Activated naive CD4-positive, alpha-beta T cell treated with anti-CD3 and anti-CD28 coated beads for 36 hours (primary cell): ENCODE results near the gene SSH3. TPM values are rescaled to one million over a fixed set of nuclear protein-coding genes. Genes with fewer than 3 reads are reported as not detected.

Source experiments
- CTCF ChIA-PET: fragments of 350-600 bp; sonication (Branson Sonifier 250); formaldehyde crosslinking; loops from one replicate; lab custom pipeline; 2021; ENCODE audit warnings: antibody characterized with exemption; lab: Charles Lee
- DNase-seq: peaks from one replicate; pipeline ENCODE4 v3.0.0-alpha.2; 2020
- H3K27ac Mint-ChIP-seq: one replicate; pipeline ENCODE4 v1.8.0; 2021; ENCODE audit warnings: mild to moderate bottlenecking, mixed read lengths
- H3K27me3 Mint-ChIP-seq: one replicate; pipeline ENCODE4 v1.8.0; 2021; ENCODE audit warnings: low read depth, mixed read lengths
- H3K36me3 Mint-ChIP-seq: one replicate; pipeline ENCODE4 v1.8.0; 2021; ENCODE audit warnings: low read depth, mixed read lengths
- H3K4me1 Mint-ChIP-seq: one replicate; pipeline ENCODE4 v1.8.0; 2021; ENCODE audit warnings: low read depth, mixed read lengths
- H3K4me3 Mint-ChIP-seq: one replicate; pipeline ENCODE4 v1.8.0; 2021; ENCODE audit warnings: mild to moderate bottlenecking, moderate library complexity, mixed read lengths
- H3K9me3 Mint-ChIP-seq: one replicate; pipeline ENCODE4 v1.8.0; 2021; ENCODE audit warnings: mixed read lengths
- intact Hi-C: fragments of 100-400 bp; cut with micrococcal nuclease; formaldehyde crosslinking; loops from one replicate; pipeline ENCODE4 v1.15.1; 2023
- total RNA-seq, 2 experiments: library from RNA; stranded (reverse); gene quantifications; one replicate each; pipeline ENCODE4 v1.2.3, GENCODE V29; 2021

Gene SSH3
- total RNA-seq, 2 experiments from 2014 or later = 4.1 to 5.4 TPM

GRCh38 chr11:67277231-67277961 lies 25.9 kb upstream of the SSH3 start:
- H3K4me1 Mint-ChIP-seq = peaks cover 69% of the 10 kb centered on the region
- peak; percentile 95 for DNase-seq
- peaks cover 48% of the 10 kb centered on the region for H3K36me3 Mint-ChIP-seq

GRCh38 chr11:67278135-67278938 lies 25.0 kb upstream of the SSH3 start:
- Mint-ChIP-seq H3K4me1 (peaks cover 62% of the 10 kb centered on the region), H3K27ac (peak overlapping the region; percentile 99), H3K27me3 (no peaks in the 10 kb centered on the region), H3K9me3 (no peaks in the 10 kb centered on the region), H3K36me3 (peaks cover 46% of the 10 kb centered on the region), H3K4me3 (peak overlapping the region; percentile 73)
- intact Hi-C loops = no loop called here
- CTCF ChIA-PET = interaction anchor here (0.9 to 2.8 kb wide), 6 partner anchors 9 to 68 kb away, joined by 3 to 13 read pairs (median 8); partner anchors contain the start of gene GRK2
- DNase-seq = no peak

More at GRCh38 chr11:67277231-67277961, 25.9 kb upstream of the SSH3 start:
- peak overlapping the region; percentile 73 for H3K4me3 Mint-ChIP-seq
- intact Hi-C loops = loop anchor here (1.0 to 2.0 kb wide), 4 partner anchors 9 to 40 kb away; no protein-coding TSS in a partner anchor
- no peaks in the 10 kb centered on the region for H3K27me3 Mint-ChIP-seq
- H3K27ac Mint-ChIP-seq = peak overlapping the region; percentile 99
- CTCF ChIA-PET = interaction anchor here (0.9 to 2.8 kb wide), 7 partner anchors 8 to 69 kb away, joined by 3 to 13 read pairs (median 7); partner anchors contain the start of gene GRK2
- no peaks in the 10 kb centered on the region for H3K9me3 Mint-ChIP-seq

- intact Hi-C loops = no loop called here
- H3K9me3 Mint-ChIP-seq = no peaks in the 10 kb centered on the region
- H3K27ac Mint-ChIP-seq = peak overlapping the region; percentile 99
- H3K27me3 Mint-ChIP-seq = no peaks in the 10 kb centered on the region
- peaks cover 50% of the 10 kb centered on the region for H3K36me3 Mint-ChIP-seq
- peaks cover 56% of the 10 kb centered on the region for H3K4me1 Mint-ChIP-seq
- CTCF ChIA-PET = interaction anchor here (2.8 kb wide), 1 partner anchor 9 kb away, joined by 13 read pairs; no protein-coding TSS in a partner anchor
- peak overlapping the region; percentile 21 for H3K4me3 Mint-ChIP-seq
- no peak for DNase-seq
Measured at GRCh38 chr11:67278939-67279588, 24.3 kb upstream of the SSH3 start.

GRCh38 chr11:67279589-67280340 lies 23.6 kb upstream of the SSH3 start:
- Mint-ChIP-seq H3K36me3 (peaks cover 50% of the 10 kb centered on the region), H3K27me3 (no peaks in the 10 kb centered on the region), H3K27ac (peak overlapping the region; percentile 99), H3K4me3 (no peak overlapping the region), H3K4me1 (peaks cover 49% of the 10 kb centered on the region), H3K9me3 (no peaks in the 10 kb centered on the region)
- CTCF ChIA-PET = no interaction called here
- DNase-seq = no peak
- intact Hi-C loops = no loop called here

GRCh38 chr11:67280341-67280787 lies 23.0 kb upstream of the SSH3 start:
- H3K27ac Mint-ChIP-seq = peak overlapping the region; percentile 99
- peaks cover 49% of the 10 kb centered on the region for H3K36me3 Mint-ChIP-seq
- DNase-seq = no peak
- peaks cover 45% of the 10 kb centered on the region for H3K4me1 Mint-ChIP-seq
- intact Hi-C loops = no loop called here
- no peaks in the 10 kb centered on the region for H3K9me3 Mint-ChIP-seq
- H3K27me3 Mint-ChIP-seq = no peaks in the 10 kb centered on the region
- CTCF ChIA-PET = no interaction called here
- H3K4me3 Mint-ChIP-seq = no peak overlapping the region

GRCh38 chr11:67280788-67281551 lies 22.4 kb upstream of the SSH3 start:
- DNase-seq = no peak
- peaks cover 46% of the 10 kb centered on the region for H3K36me3 Mint-ChIP-seq
- no peak overlapping the region for H3K4me3 Mint-ChIP-seq
- CTCF ChIA-PET = no interaction called here
- no peak overlapping the region for H3K27ac Mint-ChIP-seq
- H3K4me1 Mint-ChIP-seq = peaks cover 43% of the 10 kb centered on the region
- intact Hi-C loops = no loop called here
- H3K9me3 Mint-ChIP-seq = no peaks in the 10 kb centered on the region
- no peaks in the 10 kb centered on the region for H3K27me3 Mint-ChIP-seq

- DNase-seq = no peak
- Mint-ChIP-seq H3K36me3 (peaks cover 49% of the 10 kb centered on the region), H3K4me1 (peaks cover 43% of the 10 kb centered on the region)
Measured at GRCh38 chr11:67281552-67282150, 21.7 kb upstream of the SSH3 start.

GRCh38 chr11:67282155-67282875 lies 21.0 kb upstream of the SSH3 start:
- Mint-ChIP-seq H3K27ac (peak overlapping the region; percentile 61), H3K27me3 (no peaks in the 10 kb centered on the region), H3K4me1 (peaks cover 48% of the 10 kb centered on the region), H3K4me3 (no peak overlapping the region), H3K9me3 (no peaks in the 10 kb centered on the region), H3K36me3 (peaks cover 49% of the 10 kb centered on the region)
- CTCF ChIA-PET = interaction anchor here (0.6 to 2.7 kb wide), 4 partner anchors 11 to 69 kb away, joined by 3 to 8 read pairs (median 4); no protein-coding TSS in a partner anchor
- intact Hi-C loops = no loop called here
- peak; percentile 4 for DNase-seq

More at GRCh38 chr11:67281552-67282150, 21.7 kb upstream of the SSH3 start:
- Mint-ChIP-seq H3K27me3 (no peaks in the 10 kb centered on the region), H3K27ac (no peak overlapping the region), H3K4me3 (no peak overlapping the region), H3K9me3 (no peaks in the 10 kb centered on the region)
- intact Hi-C loops = no loop called here
- CTCF ChIA-PET = interaction anchor here (2.7 kb wide), 1 partner anchor 10 kb away, joined by 8 read pairs; no protein-coding TSS in a partner anchor

- CTCF ChIA-PET = interaction anchor here (0.6 to 2.7 kb wide), 5 partner anchors 12 to 294 kb away, joined by 3 to 8 read pairs (median 3); no protein-coding TSS in a partner anchor
- peaks cover 49% of the 10 kb centered on the region for H3K36me3 Mint-ChIP-seq
- H3K27ac Mint-ChIP-seq = peak overlapping the region; percentile 61
- peaks cover 50% of the 10 kb centered on the region for H3K4me1 Mint-ChIP-seq
- no peak for DNase-seq
- H3K27me3 Mint-ChIP-seq = no peaks in the 10 kb centered on the region
- intact Hi-C loops = no loop called here
- no peaks in the 10 kb centered on the region for H3K9me3 Mint-ChIP-seq
- no peak overlapping the region for H3K4me3 Mint-ChIP-seq
Measured at GRCh38 chr11:67282876-67283371, 20.4 kb upstream of the SSH3 start.

- DNase-seq = no peak
- H3K36me3 Mint-ChIP-seq = peaks cover 50% of the 10 kb centered on the region
- peak overlapping the region; percentile 21 for H3K27ac Mint-ChIP-seq
- no peaks in the 10 kb centered on the region for H3K9me3 Mint-ChIP-seq
- CTCF ChIA-PET = interaction anchor here (0.6 to 2.7 kb wide), 4 partner anchors 12 to 293 kb away, joined by 3 to 8 read pairs (median 4); no protein-coding TSS in a partner anchor
- H3K4me1 Mint-ChIP-seq = peaks cover 48% of the 10 kb centered on the region
- H3K4me3 Mint-ChIP-seq = no peak overlapping the region
- intact Hi-C loops = no loop called here
- H3K27me3 Mint-ChIP-seq = no peaks in the 10 kb centered on the region
Measured at GRCh38 chr11:67283481-67283963, 19.8 kb upstream of the SSH3 start.
